Measurements from ENCODE around the gene C20orf144.
"Not testable (repeated sequence)": the region's sequence is repeated elsewhere in the genome, so short reads cannot be mapped to it uniquely, and the experiment has no call there.

C20orf144 gene

GRCh38 chr20:33662172-33662571 lies at the start of gene C20orf144:
Gene C20orf144 (plus strand): TSS chr20:33662327. CDS start chr20:33662346, 19 bp downstream.
- DNase-seq, result no peak

GRCh38 chr20:33621717-33622400 lies 40.3 kb upstream of the C20orf144 start:
- no peak for DNase-seq

GRCh38 chr20:33622705-33623365 lies 39.3 kb upstream of the C20orf144 start:
- no peak for DNase-seq

- no peak for DNase-seq
Observed at GRCh38 chr20:33624399-33624798, 37.7 kb upstream of the C20orf144 start.

- no peak for DNase-seq
Observed at GRCh38 chr20:33626190-33626589, 35.9 kb upstream of the C20orf144 start.

- DNase-seq, result no peak
Observed at GRCh38 chr20:33627577-33628216, 34.4 kb upstream of the C20orf144 start.

GRCh38 chr20:33629533-33629932 lies 32.6 kb upstream of the C20orf144 start:
- no peak for DNase-seq

GRCh38 chr20:33629979-33630378 lies 32.1 kb upstream of the C20orf144 start:
- DNase-seq, result no peak

- no peak for DNase-seq
Observed at GRCh38 chr20:33630507-33630906, 31.6 kb upstream of the C20orf144 start.

GRCh38 chr20:33631910-33632309 lies 30.2 kb upstream of the C20orf144 start:
- DNase-seq, result not testable (repeated sequence)

- no peak for DNase-seq
Observed at GRCh38 chr20:33635341-33635740, 26.8 kb upstream of the C20orf144 start.

GRCh38 chr20:33636776-33637175 lies 25.4 kb upstream of the C20orf144 start:
- DNase-seq, result no peak

GRCh38 chr20:33640287-33640686 lies 21.8 kb upstream of the C20orf144 start:
- DNase-seq, result no peak

- DNase-seq, result no peak
Observed at GRCh38 chr20:33644313-33645071, 17.6 kb upstream of the C20orf144 start.

- no peak for DNase-seq
Observed at GRCh38 chr20:33645072-33645358, 17.1 kb upstream of the C20orf144 start.

- no peak for DNase-seq
Observed at GRCh38 chr20:33645396-33645795, 16.7 kb upstream of the C20orf144 start.

- no peak for DNase-seq
Observed at GRCh38 chr20:33646191-33646590, 15.9 kb upstream of the C20orf144 start.

- DNase-seq, result not testable (repeated sequence)
Observed at GRCh38 chr20:33646959-33647602, 15.0 kb upstream of the C20orf144 start.

GRCh38 chr20:33647603-33648395 lies 14.3 kb upstream of the C20orf144 start:
- DNase-seq, result peak; percentile 44

GRCh38 chr20:33648396-33649004 lies 13.6 kb upstream of the C20orf144 start:
- no peak for DNase-seq

- no peak for DNase-seq
Observed at GRCh38 chr20:33649201-33649681, 12.9 kb upstream of the C20orf144 start.

All from fibroblast of skin of right quadriceps (primary cell).